HepG2 (cell line): ENCODE data around the gene GFPT1. TPM values are rescaled to one million over a fixed set of nuclear protein-coding genes. Genes with fewer than 3 reads are reported as not detected.

Experiments used
- ARID5B ChIP-seq: IDR thresholded peaks from 2 replicates; pipeline ENCODE4 v1.4.0; 2020; ENCODE audit warnings: mild to moderate bottlenecking, missing genetic modification reagents
- ATF7-NPFF ChIP-seq: sonication (generic); formaldehyde crosslinking; IDR thresholded peaks from 2 replicates; pipeline ENCODE4 v1.8.1; 2023; ENCODE audit warnings: mild to moderate bottlenecking, low read depth, missing genetic modification reagents, moderate library complexity
- BRCA1 ChIP-seq: sonication (generic); formaldehyde crosslinking; IDR thresholded peaks from 2 replicates; pipeline ENCODE4 v1.4.0; 2020; ENCODE audit warnings: missing genetic modification reagents
- MTF2 ChIP-seq: sonication (generic); formaldehyde crosslinking; IDR thresholded peaks from 2 replicates; pipeline ENCODE4 v1.5.0; 2020; ENCODE audit warnings: missing genetic modification reagents, borderline replicate concordance
- NPAS2 ChIP-seq: sonication (generic); formaldehyde crosslinking; IDR thresholded peaks from 2 replicates; pipeline ENCODE4 v1.8.0; 2022; ENCODE audit warnings: mild to moderate bottlenecking, missing genetic modification reagents, borderline replicate concordance
- NR2F2 ChIP-seq: IDR thresholded peaks from 2 replicates; pipeline ENCODE4 v1.6.1; 2012; ENCODE audit warnings: low read depth, inconsistent platforms, borderline replicate concordance
- SP4 ChIP-seq: sonication (generic); formaldehyde crosslinking; IDR thresholded peaks from 2 replicates; pipeline ENCODE4 v1.8.1; 2023; ENCODE audit warnings: mild to moderate bottlenecking, missing genetic modification reagents
- ZBTB49 ChIP-seq: sonication (generic); formaldehyde crosslinking; IDR thresholded peaks from 2 replicates; pipeline ENCODE4 v1.4.0; 2020; ENCODE audit warnings: missing genetic modification reagents, borderline replicate concordance
- ZNF326 ChIP-seq: sonication (generic); formaldehyde crosslinking; IDR thresholded peaks from 2 replicates; pipeline ENCODE4 v1.4.0; 2020; ENCODE audit warnings: missing genetic modification reagents, borderline replicate concordance
- ZNF619 ChIP-seq: sonication (generic); formaldehyde crosslinking; IDR thresholded peaks from 2 replicates; pipeline ENCODE4 v1.4.0; 2020; ENCODE audit warnings: mild to moderate bottlenecking, missing genetic modification reagents
- ZNF770 ChIP-seq: sonication (generic); formaldehyde crosslinking; IDR thresholded peaks from 2 replicates; pipeline ENCODE4 v1.5.0; 2020; ENCODE audit warnings: mild to moderate bottlenecking, missing genetic modification reagents
- ZSCAN20 ChIP-seq: sonication (generic); formaldehyde crosslinking; IDR thresholded peaks from 2 replicates; pipeline ENCODE4 v1.4.0; 2020; ENCODE audit warnings: missing genetic modification reagents, mild to moderate bottlenecking, borderline replicate concordance
- polyA plus RNA-seq, 8 experiments: library from polyadenylated mRNA; depleted of rRNA in 3 of 8; stranded (reverse) in 7 of 8; unstranded in 1 of 8; fragments of >200 nt; fragmentation: Illumina TruSeq in 4 of 8; extraction: Trizol in 4 of 8; gene quantifications; 2 replicates each; pipeline versions ENCODE4 v1.2.1 to v1.2.3, GENCODE V29; 2011 to 2016; ENCODE audit warnings: low read depth in 4 of 8, missing spikeins in 1 of 8, mixed read lengths in 1 of 8; ENCODE audit not compliant: insufficient read depth in 1 of 8
- total RNA-seq, 5 experiments: library from RNA; depleted of rRNA; stranded (reverse); fragments of >200 nt; fragmentation: Illumina TruSeq; extraction: Trizol; gene quantifications; 2 replicates each; pipeline ENCODE4 v1.2.3, GENCODE V29; 2016; ENCODE audit warnings: low read depth in 1 of 5
- TF ChIP-seq, protein P1 (sequence below): sonication (generic); formaldehyde crosslinking; IDR thresholded peaks from 2 replicates; pipeline ENCODE4 v1.5.0; 2020; ENCODE audit warnings: missing genetic modification reagents
- TF ChIP-seq, protein P2 (sequence below): sonication (generic); formaldehyde crosslinking; IDR thresholded peaks from 2 replicates; pipeline ENCODE4 v1.5.0; 2020; ENCODE audit warnings: missing genetic modification reagents
- TF ChIP-seq, protein P3 (sequence below): sonication (generic); formaldehyde crosslinking; conservative IDR thresholded peaks from 2 replicates; pipeline ENCODE4 v1.4.0; 2020; ENCODE audit warnings: missing genetic modification reagents

Gene GFPT1
- total and polyA plus RNA-seq, 2 of the 13 experiments (the other 11 are each of a cell fraction or from before 2014, with no cell fraction given): 24.0 to 84.9 TPM

GRCh38 chr2:69279931-69280681 is 106.9 kb downstream of the GFPT1 start (continued):
- TF ChIP-seq BRCA1: no peak
- TF ChIP-seq SP4: no peak
- no peak for TF ChIP-seq ATF7-NPFF (CRISPR knock-in tag)
- TF ChIP-seq ZSCAN20: no peak
- TF ChIP-seq ZBTB49: no peak
- no peak for TF ChIP-seq ZNF326 (CRISPR knock-in tag)
- no peak; the same call in 1 of the 2 replicates for TF ChIP-seq NR2F2
- TF ChIP-seq, protein P1, sequence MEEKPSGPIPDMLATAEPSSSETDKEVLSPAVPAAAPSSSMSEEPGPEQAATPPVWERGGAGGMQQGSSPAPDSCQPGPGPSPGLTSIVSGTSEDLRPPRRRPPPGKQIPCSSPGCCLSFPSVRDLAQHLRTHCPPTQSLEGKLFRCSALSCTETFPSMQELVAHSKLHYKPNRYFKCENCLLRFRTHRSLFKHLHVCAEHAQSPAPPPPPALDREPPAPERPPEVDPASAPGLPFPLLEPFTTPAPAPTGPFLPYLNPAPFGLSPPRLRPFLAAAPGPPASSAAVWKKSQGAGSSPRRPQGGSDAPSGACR (CRISPR knock-in tag): no peak
- TF ChIP-seq, protein P2, sequence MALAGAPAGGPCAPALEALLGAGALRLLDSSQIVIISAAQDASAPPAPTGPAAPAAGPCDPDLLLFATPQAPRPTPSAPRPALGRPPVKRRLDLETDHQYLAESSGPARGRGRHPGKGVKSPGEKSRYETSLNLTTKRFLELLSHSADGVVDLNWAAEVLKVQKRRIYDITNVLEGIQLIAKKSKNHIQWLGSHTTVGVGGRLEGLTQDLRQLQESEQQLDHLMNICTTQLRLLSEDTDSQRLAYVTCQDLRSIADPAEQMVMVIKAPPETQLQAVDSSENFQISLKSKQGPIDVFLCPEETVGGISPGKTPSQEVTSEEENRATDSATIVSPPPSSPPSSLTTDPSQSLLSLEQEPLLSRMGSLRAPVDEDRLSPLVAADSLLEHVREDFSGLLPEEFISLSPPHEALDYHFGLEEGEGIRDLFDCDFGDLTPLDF (CRISPR knock-in tag): no peak
- TF ChIP-seq ZNF619 (CRISPR knock-in tag): no peak
- no peak for TF ChIP-seq NPAS2
- TF ChIP-seq, protein P3, sequence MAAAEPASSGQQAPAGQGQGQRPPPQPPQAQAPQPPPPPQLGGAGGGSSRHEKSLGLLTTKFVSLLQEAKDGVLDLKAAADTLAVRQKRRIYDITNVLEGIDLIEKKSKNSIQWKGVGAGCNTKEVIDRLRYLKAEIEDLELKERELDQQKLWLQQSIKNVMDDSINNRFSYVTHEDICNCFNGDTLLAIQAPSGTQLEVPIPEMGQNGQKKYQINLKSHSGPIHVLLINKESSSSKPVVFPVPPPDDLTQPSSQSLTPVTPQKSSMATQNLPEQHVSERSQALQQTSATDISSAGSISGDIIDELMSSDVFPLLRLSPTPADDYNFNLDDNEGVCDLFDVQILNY: no peak
- TF ChIP-seq ZNF770 (CRISPR knock-in tag): no peak
- TF ChIP-seq MTF2 (CRISPR knock-in tag): no peak
- peak; percentile 79 for TF ChIP-seq ARID5B
